GM18507 (cell line): ENCODE data around the gene TANC1.
A peak's percentile ranks its signal among the peaks of the same experiment; 100 is the strongest.

ENCODE experiments used
- DNase-seq: peaks from one replicate; pipeline ENCODE4 v3.0.0; 2011; ENCODE audit warnings: low read depth; ENCODE audit not compliant: insufficient read length; ENCODE audit errors: extremely low spot score
- FAIRE-seq: peaks from 2 replicates; lab custom pipeline; 2011; peaks lifted over from hg19 to GRCh38; lab: Jason Lieb, UNC

The TANC1 gene

GRCh38 chr2:159265171-159265576 is 296.7 kb downstream of the TANC1 start:
- no peak for DNase-seq
- FAIRE-seq = peak; percentile 47

GRCh38 chr2:159266554-159266953 is 298.1 kb downstream of the TANC1 start:
- DNase-seq (no peak), FAIRE-seq (peak; percentile 12)

- DNase-seq = no peak
- FAIRE-seq = no peak
These were observed 299.5 kb downstream of the TANC1 start for GRCh38 chr2:159267921-159268320.

- DNase-seq = no peak
- FAIRE-seq = no peak
These were observed 302.4 kb downstream of the TANC1 start for GRCh38 chr2:159270744-159271379.

GRCh38 chr2:159272156-159272555 is 303.7 kb downstream of the TANC1 start:
- no peak for DNase-seq
- peak; percentile 9 for FAIRE-seq

GRCh38 chr2:159275111-159275510 is 306.7 kb downstream of the TANC1 start:
- DNase-seq = no peak
- peak; percentile 59 for FAIRE-seq

- FAIRE-seq = no peak
- no peak for DNase-seq
These were observed 311.3 kb downstream of the TANC1 start for GRCh38 chr2:159279700-159280099.

- FAIRE-seq = no peak
- no peak for DNase-seq
These were observed 312.6 kb downstream of the TANC1 start for GRCh38 chr2:159281002-159281401.
